NCI-H524 (cell line): ENCODE results near the gene CAMKMT.

Experiments
- DNase-seq, 2 experiments: peaks; one replicate each; lab custom pipeline; 2025; lab: John Stamatoyannopoulos, UW

CAMKMT gene

GRCh38 chr2:44741507-44741906 lies 379.8 kb downstream of the CAMKMT start:
- no peak for DNase-seq

GRCh38 chr2:44742057-44742456 lies 380.3 kb downstream of the CAMKMT start:
- no peak for DNase-seq

GRCh38 chr2:44743473-44743872 lies 381.7 kb downstream of the CAMKMT start:
- no peak for DNase-seq

GRCh38 chr2:44744961-44745892 lies 383.5 kb downstream of the CAMKMT start:
- peak; percentile 9 to 44 for DNase-seq

GRCh38 chr2:44745922-44746766 lies 384.4 kb downstream of the CAMKMT start:
- no peak for DNase-seq

- DNase-seq, result no peak
Measured at GRCh38 chr2:44746856-44747615, 385.3 kb downstream of the CAMKMT start.

- no peak for DNase-seq
Measured at GRCh38 chr2:44747794-44748193, 386.0 kb downstream of the CAMKMT start.

- DNase-seq, result peak; percentile 16 to 56
Measured at GRCh38 chr2:44751754-44752479, 390.2 kb downstream of the CAMKMT start.

GRCh38 chr2:44752761-44753160 lies 391.0 kb downstream of the CAMKMT start:
- no peak for DNase-seq

GRCh38 chr2:44753552-44754285 lies 392.0 kb downstream of the CAMKMT start:
- peak in 1 of 2 experiments; percentile 51 for DNase-seq

- DNase-seq, result no peak
Measured at GRCh38 chr2:44758591-44758990, 396.8 kb downstream of the CAMKMT start.

GRCh38 chr2:44759823-44760222 lies 398.1 kb downstream of the CAMKMT start:
- DNase-seq, result no peak

- DNase-seq, result no peak
Measured at GRCh38 chr2:44763275-44763782, 401.6 kb downstream of the CAMKMT start.

- DNase-seq, result no peak
Measured at GRCh38 chr2:44766220-44766619, 404.5 kb downstream of the CAMKMT start.

GRCh38 chr2:44766777-44767176 lies 405.0 kb downstream of the CAMKMT start:
- peak in 1 of 2 experiments; percentile 51 for DNase-seq

GRCh38 chr2:44767691-44768090 lies 405.9 kb downstream of the CAMKMT start:
- peak in 1 of 2 experiments; percentile 32 for DNase-seq

GRCh38 chr2:44768438-44769236 lies 406.9 kb downstream of the CAMKMT start:
- peak; percentile 85 to 97 for DNase-seq

- peak; percentile 66 to 84 for DNase-seq
Measured at GRCh38 chr2:44769349-44770011, 407.7 kb downstream of the CAMKMT start.
